ENCODE data around the gene SIPA1L3. TPM values are rescaled to one million over a fixed set of nuclear protein-coding genes. Genes with fewer than 3 reads are reported as not detected.

SIPA1L3 gene
- polyA plus RNA-seq, 1 donor from 2014 or later, result 2.8 TPM

DNA sequence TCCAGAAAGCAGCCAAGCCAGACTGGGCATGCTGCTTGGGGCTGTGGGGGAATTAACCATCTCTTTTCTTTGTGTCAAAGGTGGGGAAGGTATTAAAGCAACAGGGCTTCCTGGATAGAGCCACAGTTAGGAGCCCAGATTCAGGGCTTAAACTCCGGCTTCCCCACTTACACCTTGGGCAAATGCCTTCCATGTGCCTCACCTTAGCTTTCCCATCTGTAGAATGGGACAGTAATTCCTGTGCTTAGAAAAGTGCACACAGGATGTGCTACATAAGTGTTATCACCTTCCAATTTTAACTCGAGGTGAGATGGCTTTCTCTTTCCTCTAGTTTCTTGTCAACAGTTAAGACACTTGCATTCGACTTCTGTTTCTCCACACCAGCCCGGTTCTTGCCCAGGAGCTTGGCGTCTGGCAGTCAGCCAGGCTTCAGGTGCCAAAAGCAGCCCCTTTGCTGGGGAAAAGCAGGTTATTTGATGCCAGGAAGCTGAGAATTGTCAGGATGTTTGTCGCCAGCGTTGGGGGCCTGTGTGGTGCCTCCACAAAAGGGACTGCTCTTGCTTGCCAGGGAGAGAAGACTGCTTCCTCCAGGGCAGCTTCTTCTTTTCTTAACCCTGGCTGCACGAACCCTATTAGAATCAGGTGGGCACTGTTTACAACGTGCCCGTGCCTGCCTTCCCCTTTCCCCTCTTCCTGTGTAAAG lies 79.2 kb downstream of the SIPA1L3 start (continued):
- no peak for TF ChIP-seq MXI1 (conservative IDR thresholded peaks at IDR 0.05; ENCODE audit: poor library complexity, severe bottlenecking)

DNA sequence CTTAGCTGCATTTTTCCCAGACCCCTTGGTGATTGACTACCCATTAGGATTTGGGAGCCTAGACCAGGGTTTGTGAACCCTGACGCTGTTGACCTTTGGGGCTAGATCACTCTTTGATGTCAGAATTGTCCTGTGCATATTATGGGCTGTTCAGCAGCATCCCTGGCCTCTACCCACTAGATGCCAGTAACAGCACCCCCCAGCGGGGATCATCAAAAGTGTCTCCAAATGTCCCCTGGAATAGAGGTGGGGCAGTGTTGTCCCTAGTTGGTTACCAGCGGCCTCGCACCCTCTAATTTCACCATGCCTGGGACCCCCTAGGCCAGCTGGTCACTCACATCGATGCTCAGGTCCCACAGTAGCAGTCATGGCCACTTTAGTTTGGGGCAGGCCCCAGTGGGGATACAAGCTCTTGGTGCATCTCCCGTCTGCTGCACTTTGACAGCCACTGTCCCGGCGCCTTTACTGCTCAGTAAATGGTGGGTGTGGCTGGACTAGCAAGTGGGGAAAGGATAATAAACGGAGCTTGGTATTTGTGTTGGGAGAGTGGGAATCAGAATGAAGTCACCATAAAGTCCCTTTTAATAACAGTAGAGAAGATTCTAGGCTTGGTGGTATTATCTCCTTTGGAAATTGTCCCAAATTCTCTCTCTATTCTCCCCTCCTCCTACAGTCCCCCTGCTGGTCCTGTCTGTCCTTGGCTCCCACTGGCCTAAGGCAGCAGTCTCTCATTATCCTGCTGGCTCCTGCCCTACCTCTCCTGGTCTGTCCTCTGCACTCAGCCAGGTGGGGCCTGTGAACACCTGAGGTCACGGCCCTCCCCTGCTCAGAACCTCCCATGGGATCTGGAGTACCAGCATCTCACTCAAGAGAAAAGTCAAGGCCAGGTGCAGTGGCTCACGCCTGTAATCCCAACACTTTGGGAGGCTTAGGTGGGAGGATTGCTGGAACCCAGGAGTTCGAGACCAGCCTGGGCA lies 80.6 kb downstream of the SIPA1L3 start:
- Histone ChIP-seq H3F3A (ENCODE audit: insufficient read depth, low read length, poor library complexity, severe bottlenecking) (no peaks in the 10 kb centered on the region), H3K9ac (ENCODE audit: low read length) (no peak overlapping the region), H3K79me2 (replicated peaks; ENCODE audit: insufficient read depth, low read length) (no peaks in the 10 kb centered on the region), H3K9me3 (ENCODE audit: low read length) (no peaks in the 10 kb centered on the region), H3K4me2 (ENCODE audit: low read length) (no peak overlapping the region), H3K36me3 (ENCODE audit: insufficient read depth, low read length) (no peaks in the 10 kb centered on the region), H3K27ac (ENCODE audit: low read length) (no peak overlapping the region), H3K9me2 (ENCODE audit: insufficient read depth, low read length) (no peaks in the 10 kb centered on the region), H3K27me3 (ENCODE audit: insufficient read depth, low read depth, low read length) (no peaks in the 10 kb centered on the region), H2AFZ (ENCODE audit: low read depth, low read length) (no peak overlapping the region), H4K20me1 (ENCODE audit: insufficient read depth) (no peaks in the 10 kb centered on the region), H3K4me3 (ENCODE audit: low read length) (no peak overlapping the region)
- TF ChIP-seq EP300 (conservative IDR thresholded peaks at IDR 0.05; ENCODE audit: poor library complexity, severe bottlenecking) (no peak), EZH2 (IDR thresholded peaks at IDR 0.05; ENCODE audit: borderline replicate concordance, insufficient read depth, low read length, poor library complexity, severe bottlenecking) (no peak), RAD21 (conservative IDR thresholded peaks at IDR 0.05) (no peak), TAF1 (IDR thresholded peaks at IDR 0.05; ENCODE audit: low read depth) (no peak), SMC3 (conservative IDR thresholded peaks at IDR 0.05; ENCODE audit: poor library complexity) (no peak), MXI1 (conservative IDR thresholded peaks at IDR 0.05; ENCODE audit: poor library complexity, severe bottlenecking) (no peak), POLR2AphosphoS5 (IDR thresholded peaks at IDR 0.05) (no peak)
- TF ChIP-seq, protein P1, sequence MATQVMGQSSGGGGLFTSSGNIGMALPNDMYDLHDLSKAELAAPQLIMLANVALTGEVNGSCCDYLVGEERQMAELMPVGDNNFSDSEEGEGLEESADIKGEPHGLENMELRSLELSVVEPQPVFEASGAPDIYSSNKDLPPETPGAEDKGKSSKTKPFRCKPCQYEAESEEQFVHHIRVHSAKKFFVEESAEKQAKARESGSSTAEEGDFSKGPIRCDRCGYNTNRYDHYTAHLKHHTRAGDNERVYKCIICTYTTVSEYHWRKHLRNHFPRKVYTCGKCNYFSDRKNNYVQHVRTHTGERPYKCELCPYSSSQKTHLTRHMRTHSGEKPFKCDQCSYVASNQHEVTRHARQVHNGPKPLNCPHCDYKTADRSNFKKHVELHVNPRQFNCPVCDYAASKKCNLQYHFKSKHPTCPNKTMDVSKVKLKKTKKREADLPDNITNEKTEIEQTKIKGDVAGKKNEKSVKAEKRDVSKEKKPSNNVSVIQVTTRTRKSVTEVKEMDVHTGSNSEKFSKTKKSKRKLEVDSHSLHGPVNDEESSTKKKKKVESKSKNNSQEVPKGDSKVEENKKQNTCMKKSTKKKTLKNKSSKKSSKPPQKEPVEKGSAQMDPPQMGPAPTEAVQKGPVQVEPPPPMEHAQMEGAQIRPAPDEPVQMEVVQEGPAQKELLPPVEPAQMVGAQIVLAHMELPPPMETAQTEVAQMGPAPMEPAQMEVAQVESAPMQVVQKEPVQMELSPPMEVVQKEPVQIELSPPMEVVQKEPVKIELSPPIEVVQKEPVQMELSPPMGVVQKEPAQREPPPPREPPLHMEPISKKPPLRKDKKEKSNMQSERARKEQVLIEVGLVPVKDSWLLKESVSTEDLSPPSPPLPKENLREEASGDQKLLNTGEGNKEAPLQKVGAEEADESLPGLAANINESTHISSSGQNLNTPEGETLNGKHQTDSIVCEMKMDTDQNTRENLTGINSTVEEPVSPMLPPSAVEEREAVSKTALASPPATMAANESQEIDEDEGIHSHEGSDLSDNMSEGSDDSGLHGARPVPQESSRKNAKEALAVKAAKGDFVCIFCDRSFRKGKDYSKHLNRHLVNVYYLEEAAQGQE (IDR thresholded peaks at IDR 0.05; ENCODE audit: borderline replicate concordance), result no peak
- TF ChIP-seq, protein P2, sequence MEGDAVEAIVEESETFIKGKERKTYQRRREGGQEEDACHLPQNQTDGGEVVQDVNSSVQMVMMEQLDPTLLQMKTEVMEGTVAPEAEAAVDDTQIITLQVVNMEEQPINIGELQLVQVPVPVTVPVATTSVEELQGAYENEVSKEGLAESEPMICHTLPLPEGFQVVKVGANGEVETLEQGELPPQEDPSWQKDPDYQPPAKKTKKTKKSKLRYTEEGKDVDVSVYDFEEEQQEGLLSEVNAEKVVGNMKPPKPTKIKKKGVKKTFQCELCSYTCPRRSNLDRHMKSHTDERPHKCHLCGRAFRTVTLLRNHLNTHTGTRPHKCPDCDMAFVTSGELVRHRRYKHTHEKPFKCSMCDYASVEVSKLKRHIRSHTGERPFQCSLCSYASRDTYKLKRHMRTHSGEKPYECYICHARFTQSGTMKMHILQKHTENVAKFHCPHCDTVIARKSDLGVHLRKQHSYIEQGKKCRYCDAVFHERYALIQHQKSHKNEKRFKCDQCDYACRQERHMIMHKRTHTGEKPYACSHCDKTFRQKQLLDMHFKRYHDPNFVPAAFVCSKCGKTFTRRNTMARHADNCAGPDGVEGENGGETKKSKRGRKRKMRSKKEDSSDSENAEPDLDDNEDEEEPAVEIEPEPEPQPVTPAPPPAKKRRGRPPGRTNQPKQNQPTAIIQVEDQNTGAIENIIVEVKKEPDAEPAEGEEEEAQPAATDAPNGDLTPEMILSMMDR (IDR thresholded peaks at IDR 0.05; ENCODE audit: poor library complexity, severe bottlenecking), result no peak

All from neural cell (in vitro differentiated cells).